ENCODE data around the gene CRADD.

CRADD gene

GRCh38 chr12:93844164-93844784 is 167.1 kb downstream of the CRADD start:
- no peak for DNase-seq
- intact Hi-C loops (cut with DNase I): no loop called here

DNA sequence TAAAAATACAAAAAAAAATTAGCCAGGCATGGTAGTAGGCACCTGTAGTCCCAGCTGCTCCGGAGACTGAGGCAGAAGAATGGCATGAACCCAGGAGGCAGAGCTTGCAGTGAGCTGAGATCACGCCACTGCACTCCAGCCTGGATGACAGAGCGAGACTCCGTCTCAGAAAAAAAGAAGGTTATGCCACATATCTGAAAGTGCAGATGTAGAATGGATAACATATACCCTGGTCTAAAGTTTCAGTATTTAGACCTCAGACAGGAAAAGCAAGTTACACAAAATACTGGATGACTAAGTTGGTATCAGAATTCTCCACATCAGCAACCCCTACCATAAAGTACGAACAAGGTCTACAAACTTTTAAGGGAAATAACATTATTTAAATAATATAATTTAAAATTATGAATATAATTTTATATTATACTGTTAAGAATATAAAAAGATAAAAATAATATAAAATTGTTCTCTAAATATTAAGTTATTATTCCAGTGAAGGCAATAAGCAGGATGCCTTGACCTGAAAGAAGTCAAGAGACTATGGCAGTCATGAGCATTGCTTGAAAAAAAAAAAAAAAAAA is 169.9 kb downstream of the CRADD start:
- intact Hi-C loops (cut with DNase I): no loop called here
- DNase-seq: no peak

DNA sequence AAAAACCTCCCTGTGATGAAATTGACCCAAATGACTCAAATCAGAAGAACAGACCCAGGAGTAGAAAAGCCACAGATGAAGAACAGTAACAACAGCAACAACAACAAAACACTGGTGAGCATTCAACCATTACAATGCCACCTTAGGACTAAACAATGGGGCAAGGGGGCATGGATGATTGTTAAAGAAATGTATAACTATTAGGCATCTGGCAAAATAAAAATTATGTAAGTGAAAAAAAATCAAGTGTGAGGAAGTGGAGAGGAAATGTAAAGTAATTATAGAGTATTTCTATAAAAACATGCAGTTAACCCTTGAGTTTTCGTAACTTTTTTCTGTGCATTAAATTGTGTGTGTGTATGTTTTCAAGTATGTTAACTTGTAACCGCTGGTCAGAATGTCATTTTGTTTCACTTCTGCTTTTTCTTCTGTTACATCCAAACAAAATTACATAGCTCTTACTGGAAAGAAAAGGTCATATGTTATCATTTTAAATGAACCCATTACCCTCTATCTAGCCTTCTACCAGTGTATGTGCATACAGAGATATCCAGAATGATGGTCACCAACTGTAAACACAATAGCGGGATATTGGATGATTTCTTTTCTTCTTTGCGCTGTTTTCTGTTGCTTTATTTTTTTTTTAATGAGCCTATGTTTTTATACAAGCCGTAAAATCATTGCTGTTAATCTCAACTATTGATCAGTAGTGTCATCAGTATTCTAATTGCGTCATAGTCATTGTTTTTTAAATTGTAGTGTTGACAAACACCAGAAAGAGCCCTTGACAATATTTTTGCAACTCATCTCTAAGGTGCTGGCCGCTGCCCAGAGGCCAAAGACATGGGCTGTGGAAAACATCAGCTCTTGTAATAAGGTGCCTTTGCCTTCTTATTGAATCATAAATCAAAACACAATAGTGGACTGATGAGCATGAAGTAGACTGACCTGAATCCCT is 170.6 kb downstream of the CRADD start:
- no peak for DNase-seq
- intact Hi-C loops (cut with DNase I): no loop called here

DNA sequence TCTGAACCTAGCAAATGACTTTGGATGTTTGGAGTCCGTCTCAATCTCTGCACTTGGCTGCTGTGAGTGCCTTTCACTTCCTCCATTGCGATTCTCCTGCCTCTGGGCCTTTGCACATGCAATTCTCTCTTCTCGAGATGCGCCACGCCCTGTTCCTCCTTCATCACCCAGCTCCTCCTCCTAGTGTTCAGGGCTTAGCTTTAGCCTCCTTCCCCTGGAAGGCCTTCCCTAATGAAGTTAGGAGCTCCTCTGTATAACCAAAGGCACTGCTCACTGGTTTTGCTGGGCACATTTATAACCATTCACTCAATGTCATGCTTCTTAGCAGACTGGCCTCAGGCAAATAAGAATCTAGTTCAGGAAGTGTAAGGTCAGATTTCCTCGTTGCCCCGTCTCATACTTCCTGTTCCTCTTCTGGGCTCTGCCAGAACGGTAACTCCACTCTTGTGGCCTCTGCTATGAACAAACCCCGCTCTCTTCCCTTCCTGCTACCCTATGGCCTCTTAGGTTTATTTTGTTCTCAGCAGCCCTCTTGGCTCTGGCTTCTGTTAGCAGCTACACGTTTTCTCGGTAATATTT is 171.4 kb downstream of the CRADD start:
- intact Hi-C loops (cut with DNase I): no loop called here

GRCh38 chr12:93849946-93850345 is 172.8 kb downstream of the CRADD start:
- DNase-seq: no peak
- intact Hi-C loops (cut with DNase I): no loop called here

More for the DNA sequence above, 171.4 kb downstream of the CRADD start:
- no peak for DNase-seq

GRCh38 chr12:93850481-93851256 is 173.5 kb downstream of the CRADD start:
- no peak for DNase-seq
- intact Hi-C loops (cut with DNase I): no loop called here

GRCh38 chr12:93851257-93851671 is 174.1 kb downstream of the CRADD start:
- intact Hi-C loops (cut with DNase I): no loop called here
- DNase-seq: no peak

GRCh38 chr12:93852173-93852591 is 175.0 kb downstream of the CRADD start:
- intact Hi-C loops (cut with DNase I): no loop called here
- no peak for DNase-seq

GRCh38 chr12:93853698-93854478 is 176.7 kb downstream of the CRADD start:
- no peak for DNase-seq
- intact Hi-C loops (cut with DNase I): no loop called here

DNA sequence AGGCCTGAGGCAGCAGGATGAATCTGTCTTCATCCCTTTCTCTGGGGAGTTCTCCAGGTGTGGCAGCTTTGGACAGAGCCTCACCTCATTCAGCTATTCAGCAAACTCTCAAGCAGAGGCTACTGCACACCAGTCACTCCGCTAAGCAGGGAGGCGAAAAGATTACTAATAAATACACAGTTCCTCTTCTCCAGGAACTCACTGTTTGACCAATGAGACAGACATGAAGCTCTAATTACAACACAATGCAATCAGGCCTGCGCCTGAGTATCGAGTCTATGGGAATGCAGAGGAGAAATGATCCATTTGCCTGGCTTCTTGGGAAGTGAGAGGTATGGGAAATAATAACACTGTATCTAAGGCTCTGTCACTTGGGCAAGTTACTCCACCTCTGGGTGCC is 178.1 kb downstream of the CRADD start:
- intact Hi-C loops (cut with DNase I): no loop called here
- DNase-seq: no peak

DNA sequence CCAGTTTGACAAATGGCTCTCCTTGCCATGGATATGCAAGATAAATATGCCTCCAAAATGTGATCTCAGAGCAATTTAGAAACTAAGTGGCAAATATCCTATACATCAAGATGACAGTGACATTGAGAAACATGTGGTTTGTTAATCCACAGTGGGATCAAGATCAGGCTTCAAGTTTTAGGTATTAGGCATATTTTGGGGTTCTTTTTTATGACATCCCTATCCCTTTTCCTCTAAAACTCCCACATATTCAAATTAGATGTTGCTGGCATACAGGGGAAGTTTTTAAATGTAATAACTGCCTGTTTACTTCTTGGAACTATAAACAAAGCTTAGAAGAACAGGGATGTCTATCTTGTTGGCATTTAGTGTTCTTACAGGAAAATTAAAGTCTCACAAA is 179.4 kb downstream of the CRADD start:
- intact Hi-C loops (cut with DNase I): no loop called here
- DNase-seq: no peak

DNA sequence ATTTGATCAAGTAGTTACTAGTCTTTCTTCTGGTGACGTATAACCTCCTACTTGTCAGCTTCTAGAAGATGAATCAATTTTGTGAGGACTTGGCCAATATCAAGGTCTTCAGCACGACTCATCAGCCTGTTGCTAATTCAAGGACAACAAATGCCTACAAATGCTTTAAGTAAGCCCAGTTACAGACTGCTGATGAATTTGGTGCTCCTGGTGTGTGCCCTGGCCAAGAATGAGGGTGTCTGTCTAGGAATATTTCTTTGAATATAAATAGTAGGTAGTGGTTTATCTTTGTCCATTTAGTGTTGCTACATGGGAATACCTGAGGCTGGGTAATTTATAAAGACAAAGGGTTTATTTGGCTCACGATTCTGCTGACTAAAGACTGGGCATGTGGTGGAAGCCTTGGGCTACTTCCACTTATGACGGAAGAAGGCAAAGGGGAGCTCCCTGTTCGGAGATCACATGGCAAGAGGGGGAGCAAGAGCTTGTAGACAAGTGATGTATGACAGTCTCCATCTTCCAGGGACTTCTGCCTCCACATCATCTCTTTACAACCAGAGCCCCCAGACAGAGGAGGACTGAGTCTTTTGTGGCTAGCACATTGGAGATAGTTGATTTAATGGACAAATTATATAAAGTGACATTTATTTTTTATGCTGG is 180.2 kb downstream of the CRADD start:
- DNase-seq: no peak
- intact Hi-C loops (cut with DNase I): no loop called here

- no peak for DNase-seq
- intact Hi-C loops (cut with DNase I): no loop called here
These were observed 180.8 kb downstream of the CRADD start for GRCh38 chr12:93857991-93858447.

GRCh38 chr12:93860668-93861373 is 183.6 kb downstream of the CRADD start:
- intact Hi-C loops (cut with DNase I): no loop called here
- DNase-seq: no peak

- intact Hi-C loops (cut with DNase I): no loop called here
- no peak for DNase-seq
These were observed 185.2 kb downstream of the CRADD start for GRCh38 chr12:93862424-93862823.

DNA sequence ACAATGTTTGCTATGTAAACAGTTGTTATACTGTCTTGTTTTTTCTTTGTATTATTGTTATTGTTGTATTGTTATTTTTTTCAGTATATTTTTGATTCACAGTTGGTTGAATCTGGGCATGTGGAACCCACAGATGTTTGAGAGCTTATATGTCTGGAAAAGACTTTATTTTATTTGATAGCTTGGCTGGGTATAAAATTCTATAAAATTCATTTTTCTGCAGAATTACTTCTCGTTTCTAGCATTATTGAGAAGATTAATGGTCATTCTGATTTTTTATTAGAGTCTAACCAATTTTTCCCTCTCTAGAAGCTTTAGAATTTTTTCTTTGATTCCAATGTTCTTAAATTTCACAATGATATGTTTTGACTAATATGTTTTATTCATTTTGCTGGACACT is 188.6 kb downstream of the CRADD start:
- DNase-seq: no peak

GRCh38 chr12:93868771-93869170 is 191.6 kb downstream of the CRADD start:
- intact Hi-C loops (cut with DNase I): no loop called here
- no peak for DNase-seq

More for the DNA sequence above, 188.6 kb downstream of the CRADD start:
- intact Hi-C loops (cut with DNase I): no loop called here
